Activated CD4-positive, alpha-beta memory T cell treated with anti-CD3 and anti-CD28 coated beads for 36 hours (primary cell): ENCODE measurements around the gene MICAL1. TPM values are rescaled to one million over a fixed set of nuclear protein-coding genes. Genes with fewer than 3 reads are reported as not detected.

Source experiments
- CTCF ChIA-PET: fragments of 350-600 bp; sonication (Branson Sonifier 250); formaldehyde crosslinking; loops from one replicate; lab custom pipeline; 2021; ENCODE audit warnings: antibody characterized with exemption, inconsistent platforms; lab: Charles Lee
- POLR2A ChIA-PET: fragments of 350-600 bp; sonication (Branson Sonifier 250); formaldehyde crosslinking; loops from one replicate; lab custom pipeline; 2021; ENCODE audit warnings: antibody characterized with exemption; lab: Charles Lee
- DNase-seq: peaks from one replicate; pipeline ENCODE4 v3.0.0-alpha.2; 2020
- H3K27ac Mint-ChIP-seq: one replicate; pipeline ENCODE4 v1.8.0; 2021; ENCODE audit warnings: mixed read lengths
- H3K27me3 Mint-ChIP-seq: one replicate; pipeline ENCODE4 v1.8.0; 2021; ENCODE audit warnings: mixed read lengths
- H3K36me3 Mint-ChIP-seq: one replicate; pipeline ENCODE4 v1.8.0; 2021; ENCODE audit warnings: mixed read lengths
- H3K4me1 Mint-ChIP-seq: one replicate; pipeline ENCODE4 v1.8.0; 2021; ENCODE audit warnings: low read depth, mixed read lengths
- H3K4me3 Mint-ChIP-seq: one replicate; pipeline ENCODE4 v1.8.0; 2021; ENCODE audit warnings: mild to moderate bottlenecking, mixed read lengths
- H3K9me3 Mint-ChIP-seq: one replicate; pipeline ENCODE4 v1.8.0; 2021; ENCODE audit warnings: mixed read lengths
- intact Hi-C: fragments of 100-400 bp; cut with micrococcal nuclease; formaldehyde crosslinking; loops from one replicate; pipeline ENCODE4 v1.15.1; 2023
- total RNA-seq, 2 experiments: library from RNA; stranded (reverse); gene quantifications; one replicate each; pipeline ENCODE4 v1.2.3, GENCODE V29; 2021

MICAL1 gene
- total RNA-seq, 2 experiments from 2014 or later: 39.4 to 45.0 TPM

DNA sequence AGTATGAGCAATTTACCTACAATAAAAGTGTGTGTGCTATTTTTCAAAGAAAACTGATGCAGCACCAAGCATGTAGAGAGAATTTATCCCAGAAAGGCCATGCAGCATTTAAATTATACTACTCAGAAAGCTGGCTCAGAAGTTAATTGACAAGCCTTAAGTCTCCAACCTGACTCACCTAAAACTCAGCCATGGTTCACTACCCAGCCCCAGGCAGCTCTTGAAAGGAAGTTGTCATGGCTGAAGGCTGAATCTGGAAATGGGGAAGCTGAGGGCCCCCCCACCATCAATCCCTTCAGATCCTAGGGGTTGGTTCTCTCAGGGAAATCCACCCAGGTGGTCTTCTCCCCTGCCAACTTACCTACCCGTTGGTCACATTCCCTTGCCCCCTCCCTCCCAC is 34.8 kb downstream of the MICAL1 start:
- CTCF ChIA-PET: no interaction called here
- Mint-ChIP-seq H3K27me3 (no peaks in the 10 kb centered on the region), H3K4me3 (no peak overlapping the region), H3K36me3 (no peaks in the 10 kb centered on the region), H3K9me3 (no peaks in the 10 kb centered on the region), H3K4me1 (no peaks in the 10 kb centered on the region), H3K27ac (no peak overlapping the region)
- no peak for DNase-seq
- intact Hi-C loops: no loop called here
- POLR2A ChIA-PET: no interaction called here

DNA sequence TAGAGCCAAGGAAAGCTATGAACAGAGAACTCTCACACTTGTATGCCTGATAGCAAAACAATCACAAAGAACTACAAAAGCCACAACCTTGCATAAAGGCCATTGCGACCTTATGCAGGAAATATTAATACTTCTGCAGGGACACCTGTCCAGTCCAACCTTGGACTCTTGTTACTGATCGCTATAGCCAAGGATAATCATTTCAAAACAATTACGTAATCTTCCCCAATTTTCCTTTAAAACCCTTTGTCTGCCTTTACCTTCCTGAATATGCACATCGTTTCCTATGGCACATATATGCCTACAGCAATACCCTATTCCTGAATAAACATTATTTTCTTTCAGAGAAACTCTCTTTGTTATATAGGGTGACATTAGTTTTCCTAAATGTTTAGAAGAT is 37.9 kb downstream of the MICAL1 start:
- no peaks in the 10 kb centered on the region for H3K36me3 Mint-ChIP-seq
- CTCF ChIA-PET: no interaction called here
- intact Hi-C loops: no loop called here
- no peak overlapping the region for H3K4me3 Mint-ChIP-seq
- DNase-seq: no peak
- no peak overlapping the region for H3K27ac Mint-ChIP-seq
- H3K9me3 Mint-ChIP-seq: no peaks in the 10 kb centered on the region
- H3K4me1 Mint-ChIP-seq: no peaks in the 10 kb centered on the region
- POLR2A ChIA-PET: no interaction called here
- no peaks in the 10 kb centered on the region for H3K27me3 Mint-ChIP-seq

DNA sequence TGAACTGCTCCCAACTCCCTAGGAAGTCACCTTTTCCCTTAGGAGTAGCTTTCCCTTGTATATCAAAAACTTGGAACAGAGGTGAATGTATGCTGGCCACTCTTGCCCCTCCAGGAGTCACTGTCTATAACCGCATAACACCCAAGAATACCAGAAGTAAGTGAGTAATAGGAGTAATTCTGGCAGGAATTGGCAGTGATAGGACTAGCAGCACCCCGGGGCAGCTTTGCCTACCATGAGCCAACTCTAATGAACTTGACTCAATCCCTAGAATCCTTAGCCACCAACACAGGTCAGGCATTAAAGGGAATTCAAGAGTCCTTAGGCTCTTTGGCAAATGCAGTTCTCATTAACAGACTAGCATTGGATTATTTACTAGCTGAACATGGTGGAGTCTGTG is 44.5 kb downstream of the MICAL1 start:
- Mint-ChIP-seq H3K9me3 (no peaks in the 10 kb centered on the region), H3K27ac (no peak overlapping the region), H3K36me3 (no peaks in the 10 kb centered on the region), H3K4me1 (no peaks in the 10 kb centered on the region), H3K4me3 (no peak overlapping the region), H3K27me3 (peaks cover 2% of the 10 kb centered on the region)
- intact Hi-C loops: no loop called here
- DNase-seq: no peak
- ChIA-PET CTCF (no interaction called here), POLR2A (no interaction called here)

DNA sequence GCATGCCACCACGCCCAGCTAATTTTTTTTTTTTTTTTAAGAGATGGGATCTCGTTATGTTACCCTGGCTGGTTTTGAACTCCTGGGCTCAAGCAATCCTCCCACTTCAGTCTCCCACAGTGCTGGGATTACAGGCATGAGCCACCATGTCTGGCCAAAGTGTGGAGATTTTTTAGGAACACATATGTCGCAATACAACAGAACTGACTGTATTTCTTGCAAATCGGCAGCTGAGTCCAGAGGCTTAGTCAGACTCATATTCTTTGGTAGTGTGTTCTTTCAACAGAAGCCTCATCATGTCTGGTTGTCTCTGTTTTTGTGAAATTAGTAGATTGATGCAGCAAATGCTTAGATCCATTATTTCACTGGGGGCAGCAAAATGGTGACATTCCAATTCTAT is 49.4 kb downstream of the MICAL1 start:
- ChIA-PET CTCF (interaction anchor here (0.6 kb wide), 1 partner anchor 218 kb away, joined by 3 read pairs; no protein-coding TSS in a partner anchor), POLR2A (no interaction called here)
- H3K4me3 Mint-ChIP-seq: no peak overlapping the region
- H3K27me3 Mint-ChIP-seq: peaks cover 2% of the 10 kb centered on the region
- intact Hi-C loops: no loop called here
- DNase-seq: no peak
- H3K36me3 Mint-ChIP-seq: no peaks in the 10 kb centered on the region
- H3K27ac Mint-ChIP-seq: no peak overlapping the region
- H3K9me3 Mint-ChIP-seq: no peaks in the 10 kb centered on the region
- H3K4me1 Mint-ChIP-seq: no peaks in the 10 kb centered on the region

DNA sequence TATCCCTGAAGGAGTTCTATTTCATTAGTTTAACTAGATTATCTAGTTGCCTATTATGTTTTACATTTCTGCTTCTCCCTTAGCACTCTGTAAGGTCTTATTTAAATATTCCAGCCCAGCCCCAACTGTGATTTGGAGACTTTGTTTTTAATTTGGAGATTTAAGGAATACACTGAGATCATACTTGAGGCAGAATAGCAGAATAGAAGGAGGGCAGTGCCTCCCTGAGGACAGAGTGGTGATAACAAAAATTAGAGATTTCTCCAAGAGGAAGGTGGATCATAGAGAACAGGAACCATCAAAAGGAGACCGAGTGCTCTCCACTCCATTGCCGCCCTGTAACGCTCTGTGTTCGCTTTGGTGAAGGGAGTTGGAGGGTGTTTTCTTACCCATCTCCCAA is 58.6 kb downstream of the MICAL1 start:
- DNase-seq: no peak
- ChIA-PET CTCF (interaction anchor here (2.0 to 2.5 kb wide), 2 partner anchors 12 to 209 kb away, joined by 10 to 13 read pairs; no protein-coding TSS in a partner anchor), POLR2A (interaction anchor here (1.0 kb wide), 1 partner anchor 14 kb away, joined by 6 read pairs; no protein-coding TSS in a partner anchor)
- intact Hi-C loops: no loop called here
- no peaks in the 10 kb centered on the region for H3K27me3 Mint-ChIP-seq
- no peak overlapping the region for H3K4me3 Mint-ChIP-seq
- H3K27ac Mint-ChIP-seq: no peak overlapping the region
- H3K36me3 Mint-ChIP-seq: no peaks in the 10 kb centered on the region
- peaks cover 5% of the 10 kb centered on the region for H3K4me1 Mint-ChIP-seq
- no peaks in the 10 kb centered on the region for H3K9me3 Mint-ChIP-seq

DNA sequence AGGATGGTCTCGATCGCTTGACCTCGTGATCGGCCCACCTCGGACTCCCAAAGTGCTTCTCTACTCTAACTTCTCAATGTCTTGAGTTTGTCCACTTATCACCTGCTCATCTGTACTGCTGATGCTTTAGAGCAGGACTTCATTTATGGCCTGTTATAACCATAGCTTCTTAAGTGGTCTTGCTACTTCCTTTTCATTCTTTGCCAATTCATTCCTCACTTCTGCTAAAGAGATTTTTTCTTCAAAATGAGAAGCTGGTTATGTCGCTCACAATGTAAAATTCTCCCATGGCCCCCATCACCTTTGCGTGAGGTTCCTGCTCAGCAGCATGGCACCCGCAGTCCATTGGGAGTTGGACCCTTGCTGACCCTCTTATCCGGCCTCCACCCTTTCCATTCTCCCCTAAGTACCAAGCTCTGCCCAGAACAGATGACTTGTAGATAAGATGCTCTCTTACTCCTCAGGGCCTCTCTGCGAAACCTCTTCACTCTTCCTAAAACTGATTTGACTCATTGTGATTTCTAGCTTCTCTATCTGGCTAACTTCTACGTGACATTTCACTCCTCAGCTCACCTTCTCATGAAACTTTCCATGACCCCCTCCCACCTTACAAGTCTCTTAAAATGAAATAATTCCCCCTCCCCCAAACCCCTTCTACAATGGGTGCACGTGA is 59.4 kb downstream of the MICAL1 start:
- DNase-seq: no peak
- H3K4me3 Mint-ChIP-seq: no peak overlapping the region
- H3K4me1 Mint-ChIP-seq: peaks cover 5% of the 10 kb centered on the region
- ChIA-PET POLR2A (interaction anchor here (1.0 kb wide), 1 partner anchor 13 kb away, joined by 6 read pairs; no protein-coding TSS in a partner anchor), CTCF (interaction anchor here (0.7 to 2.5 kb wide), 3 partner anchors 12 to 208 kb away, joined by 3 to 13 read pairs (median 10); no protein-coding TSS in a partner anchor)
- intact Hi-C loops: no loop called here
- no peaks in the 10 kb centered on the region for H3K9me3 Mint-ChIP-seq
- no peak overlapping the region for H3K27ac Mint-ChIP-seq
- H3K36me3 Mint-ChIP-seq: no peaks in the 10 kb centered on the region
- H3K27me3 Mint-ChIP-seq: no peaks in the 10 kb centered on the region

Other genes with a start within 250 kb of the MICAL1 start
- gene CD164, start 73.3 kb downstream of the MICAL1 start, total RNA-seq: 100 to 1,000 TPM; 223 to 229 TPM
- under 1 TPM; 0.43 to 0.46 TPM for gene PPIL6, start 15.1 kb downstream of the MICAL1 start, total RNA-seq
- gene SMPD2, start 15.0 kb downstream of the MICAL1 start, total RNA-seq: 1 to 10 TPM; 9.7 TPM
- 10 to 100 TPM; 10.9 to 11.8 TPM for gene ZBTB24, start 27.4 kb upstream of the MICAL1 start, total RNA-seq
- 1 to 10 TPM; 2.2 to 2.8 TPM for gene AK9, start 235.4 kb upstream of the MICAL1 start, total RNA-seq
- gene FIG4, start 235.5 kb upstream of the MICAL1 start, total RNA-seq: 10 to 100 TPM; 17.3 to 18.2 TPM